ENCODE measurements around the gene PTPRM. TPM values are rescaled to one million over a fixed set of nuclear protein-coding genes. Genes with fewer than 3 reads are reported as not detected.

PTPRM gene
- total RNA-seq, 1 donor from 2014 or later: 13.9 TPM

- H3K9ac ChIP-seq: no peak overlapping the region
- H3K27me3 ChIP-seq: no peaks in the 10 kb centered on the region
- peaks cover 36% of the 10 kb centered on the region for H3K9me3 Mint-ChIP-seq
- H3F3A ChIP-seq (ENCODE audit: low read depth): no peaks in the 10 kb centered on the region
- no peak overlapping the region for H3K27ac ChIP-seq
- H2AFZ ChIP-seq (replicated peaks): no peak overlapping the region
- no peak overlapping the region for H3K4me3 ChIP-seq
- H3K36me3 Mint-ChIP-seq: peaks cover 23% of the 10 kb centered on the region
- H3K27me3 Mint-ChIP-seq (ENCODE audit: insufficient read depth, low read depth): no peaks in the 10 kb centered on the region
- H3K36me3 ChIP-seq: no peaks in the 10 kb centered on the region
- H3K4me1 Mint-ChIP-seq: no peaks in the 10 kb centered on the region
- no peaks in the 10 kb centered on the region for H3K79me2 ChIP-seq (ENCODE audit: low read depth)
- no peak overlapping the region for H3K4me3 Mint-ChIP-seq
- DNase-seq (ENCODE audit: low spot score): no peak
- TF ChIP-seq EZH2phosphoT487 (IDR thresholded peaks at IDR 0.05) (no peak), CTCF (IDR thresholded peaks at IDR 0.05) (no peak), EZH2 (IDR thresholded peaks at IDR 0.05) (no peak)
- peaks cover 10% of the 10 kb centered on the region for H3K9me3 ChIP-seq (ENCODE audit: low read depth)
- no peak overlapping the region for H3K27ac Mint-ChIP-seq
- peaks cover 9% of the 10 kb centered on the region for H3K4me1 ChIP-seq
- no peaks in the 10 kb centered on the region for H4K20me1 ChIP-seq (ENCODE audit: low read depth)
- no peak overlapping the region for H3K4me2 ChIP-seq
These were observed 277.3 kb downstream of the PTPRM start for GRCh38 chr18:7844418-7844817.

- TF ChIP-seq CTCF (IDR thresholded peaks at IDR 0.05): no peak
- TF ChIP-seq EZH2 (IDR thresholded peaks at IDR 0.05): no peak
- no peak for TF ChIP-seq EZH2phosphoT487 (IDR thresholded peaks at IDR 0.05)
- Mint-ChIP-seq H3K36me3 (peaks cover 30% of the 10 kb centered on the region), H3K9me3 (peaks cover 40% of the 10 kb centered on the region), H3K4me1 (no peaks in the 10 kb centered on the region), H3K27ac (no peak overlapping the region), H3K4me3 (no peak overlapping the region), H3K27me3 (ENCODE audit: insufficient read depth, low read depth) (no peaks in the 10 kb centered on the region)
- Histone ChIP-seq H3F3A (ENCODE audit: low read depth) (no peaks in the 10 kb centered on the region), H3K4me3 (no peak overlapping the region), H3K27me3 (no peaks in the 10 kb centered on the region), H4K20me1 (ENCODE audit: low read depth) (no peaks in the 10 kb centered on the region), H3K36me3 (no peaks in the 10 kb centered on the region), H3K9ac (no peak overlapping the region), H2AFZ (replicated peaks) (no peak overlapping the region), H3K4me2 (no peak overlapping the region), H3K9me3 (ENCODE audit: low read depth) (peaks cover 10% of the 10 kb centered on the region), H3K79me2 (ENCODE audit: low read depth) (no peaks in the 10 kb centered on the region), H3K4me1 (peaks cover 9% of the 10 kb centered on the region), H3K27ac (no peak overlapping the region)
- DNase-seq (ENCODE audit: low spot score): no peak
These were observed 279.2 kb downstream of the PTPRM start for GRCh38 chr18:7846335-7846734.

DNA sequence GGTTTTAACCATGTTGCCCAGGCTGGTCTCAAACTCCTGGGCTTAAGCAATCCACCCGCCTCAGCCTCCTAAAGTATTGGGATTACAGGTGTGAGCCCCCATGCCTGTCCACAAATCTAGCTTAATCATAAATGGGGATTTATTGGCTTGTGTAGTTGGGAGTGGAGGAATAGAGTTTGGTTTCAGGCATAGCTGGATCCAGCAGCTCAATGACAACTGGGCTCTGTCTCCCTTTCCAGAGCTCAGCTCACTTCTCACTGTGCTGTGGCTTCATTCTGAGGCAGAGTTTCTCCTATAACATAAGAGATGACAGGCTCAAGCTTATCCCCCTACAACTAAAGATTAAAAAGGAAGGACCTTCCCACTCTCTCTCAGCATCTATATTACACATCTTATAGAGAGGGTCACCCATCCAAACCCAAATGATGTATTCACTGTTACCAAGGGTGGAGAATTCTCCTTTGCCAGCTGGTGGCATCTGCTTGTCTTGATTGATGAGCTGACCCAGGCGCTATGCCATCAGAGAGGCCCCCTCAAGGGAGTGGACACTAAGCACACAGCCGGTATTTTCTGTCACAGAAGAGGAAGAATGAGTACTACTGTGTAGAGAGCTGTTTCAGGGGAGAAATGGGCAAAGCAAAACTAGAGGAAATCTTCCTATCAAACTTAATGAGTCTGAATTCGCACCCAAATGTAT, 280.4 kb downstream of the PTPRM start:
- DNase-seq (ENCODE audit: low spot score): no peak
- Histone ChIP-seq H3K4me3 (no peak overlapping the region), H3K27ac (no peak overlapping the region), H3K9ac (no peak overlapping the region), H3F3A (ENCODE audit: low read depth) (no peaks in the 10 kb centered on the region), H3K79me2 (ENCODE audit: low read depth) (no peaks in the 10 kb centered on the region), H3K36me3 (no peaks in the 10 kb centered on the region), H2AFZ (replicated peaks) (no peak overlapping the region), H3K4me2 (no peak overlapping the region), H3K9me3 (ENCODE audit: low read depth) (peaks cover 10% of the 10 kb centered on the region), H3K4me1 (peaks cover 9% of the 10 kb centered on the region), H4K20me1 (ENCODE audit: low read depth) (no peaks in the 10 kb centered on the region), H3K27me3 (no peaks in the 10 kb centered on the region)
- Mint-ChIP-seq H3K4me3 (no peak overlapping the region), H3K36me3 (peaks cover 30% of the 10 kb centered on the region), H3K27ac (no peak overlapping the region), H3K4me1 (no peaks in the 10 kb centered on the region), H3K9me3 (peaks cover 45% of the 10 kb centered on the region), H3K27me3 (ENCODE audit: insufficient read depth, low read depth) (no peaks in the 10 kb centered on the region)
- TF ChIP-seq CTCF (IDR thresholded peaks at IDR 0.05): no peak

All from neural progenitor cell (in vitro differentiated cells).